ENCODE measurements around the gene USF2.

USF2 gene

GRCh38 chr19:35296644-35297514, 28.1 kb downstream of the USF2 start (continued):
- TF ChIP-seq OVOL3 (tag by site-specific recombination; IDR thresholded peaks at IDR 0.05) = peak; percentile 60; the same call in 1 of the 2 replicates
- TF ChIP-seq ZNF266 (tag by site-specific recombination; IDR thresholded peaks at IDR 0.05; ENCODE audit: low read depth) = peak; percentile 52
- no peak for TF ChIP-seq PRDM1 (tag by site-specific recombination; IDR thresholded peaks at IDR 0.05)
- TF ChIP-seq ZNF146 (tag by site-specific recombination; IDR thresholded peaks at IDR 0.05) = peak; percentile 2
- TF ChIP-seq ZSCAN30 (tag by site-specific recombination; IDR thresholded peaks at IDR 0.05) = no peak
- no peak for TF ChIP-seq RBAK (tag by site-specific recombination; IDR thresholded peaks at IDR 0.05)
- TF ChIP-seq ZNF510 (tag by site-specific recombination; IDR thresholded peaks at IDR 0.05; ENCODE audit: insufficient replicate concordance) = no peak
- no peak for TF ChIP-seq ZNF292 (tag by site-specific recombination; IDR thresholded peaks at IDR 0.05; ENCODE audit: borderline replicate concordance, low read depth)
- TF ChIP-seq ZBTB8A (tag by site-specific recombination; IDR thresholded peaks at IDR 0.05) = no peak
- no peak; the same call in 1 of the 2 replicates for TF ChIP-seq CTCF (tag by site-specific recombination; IDR thresholded peaks at IDR 0.05)
- no peak for TF ChIP-seq ZNF354C (tag by site-specific recombination; IDR thresholded peaks at IDR 0.05; ENCODE audit: borderline replicate concordance, low read depth)
- no peak for TF ChIP-seq SCRT2 (tag by site-specific recombination; IDR thresholded peaks at IDR 0.05)

GRCh38 chr19:35297515-35297848, 28.7 kb downstream of the USF2 start:
- H3K36me3 ChIP-seq (ENCODE audit: control insufficient read depth in 2 of 2, insufficient read depth in 1 of 2, low read length in 2 of 2) = no peaks in the 10 kb centered on the region; a peak in 1 of 3 replicates
- CTCF ChIA-PET = no interaction called here
- TF ChIP-seq PBX3 (CRISPR knock-in tag; IDR thresholded peaks at IDR 0.05) (no peak), AEBP2 (tag by site-specific recombination; IDR thresholded peaks at IDR 0.05; ENCODE audit: borderline replicate concordance) (peak; percentile 19; the same call in 1 of the 2 replicates), ZNF112 (tag by site-specific recombination; IDR thresholded peaks at IDR 0.05) (no peak; the same call in 1 of the 2 replicates), WT1 (tag by site-specific recombination; IDR thresholded peaks at IDR 0.05) (no peak), ZBTB26 (tag by site-specific recombination; optimal IDR thresholded peaks at IDR 0.05) (peak; percentile 15), TSHZ1 (tag by site-specific recombination; IDR thresholded peaks at IDR 0.05; ENCODE audit: borderline replicate concordance) (no peak), ZNF391 (tag by site-specific recombination; IDR thresholded peaks at IDR 0.05; ENCODE audit: borderline replicate concordance, low read depth) (0 out of 2 replicates have a peak, but pooled peaks have one; percentile 9), ZSCAN30 (tag by site-specific recombination; IDR thresholded peaks at IDR 0.05) (no peak), ZNF473 (tag by site-specific recombination; IDR thresholded peaks at IDR 0.05) (no peak), ZNF670 (tag by site-specific recombination; IDR thresholded peaks at IDR 0.05; ENCODE audit: low read depth) (peak; percentile 41), ZNF658 (tag by site-specific recombination; IDR thresholded peaks at IDR 0.05) (0 out of 2 replicates have a peak, but pooled peaks have one; percentile 28), ATF2 (tag by site-specific recombination; IDR thresholded peaks at IDR 0.05; ENCODE audit: low read depth) (no peak), ZNF202 (tag by site-specific recombination; IDR thresholded peaks at IDR 0.05; ENCODE audit: borderline replicate concordance) (peak; percentile 13; the same call in 1 of the 2 replicates), ZNF157 (tag by site-specific recombination; IDR thresholded peaks at IDR 0.05) (peak; percentile 4; the same call in 1 of the 2 replicates)

More at GRCh38 chr19:35297515-35297848, 28.7 kb downstream of the USF2 start:
- H3K9me3 ChIP-seq (ENCODE audit: control insufficient read depth, insufficient read depth, low read depth, low read length) = no peaks in the 10 kb centered on the region
- H3K4me1 ChIP-seq (ENCODE audit: control insufficient read depth, insufficient read depth, low read length) = no peaks in the 10 kb centered on the region
- no peak overlapping the region for H3K27ac ChIP-seq (ENCODE audit: extremely low read depth, low read depth, low read length)
- POLR2A ChIA-PET = no interaction called here
- no peak overlapping the region for H3K4me3 ChIP-seq (ENCODE audit: low read depth, low read length)

Data from HEK293 (cell line).